Measurements from ENCODE around the gene ALDH1A2. TPM values are rescaled to one million over a fixed set of nuclear protein-coding genes. Genes with fewer than 3 reads are reported as not detected.

ALDH1A2 gene
- total and polyA plus RNA-seq, 9 donors = 10.3 to 120 (median 45.0) TPM

DNA sequence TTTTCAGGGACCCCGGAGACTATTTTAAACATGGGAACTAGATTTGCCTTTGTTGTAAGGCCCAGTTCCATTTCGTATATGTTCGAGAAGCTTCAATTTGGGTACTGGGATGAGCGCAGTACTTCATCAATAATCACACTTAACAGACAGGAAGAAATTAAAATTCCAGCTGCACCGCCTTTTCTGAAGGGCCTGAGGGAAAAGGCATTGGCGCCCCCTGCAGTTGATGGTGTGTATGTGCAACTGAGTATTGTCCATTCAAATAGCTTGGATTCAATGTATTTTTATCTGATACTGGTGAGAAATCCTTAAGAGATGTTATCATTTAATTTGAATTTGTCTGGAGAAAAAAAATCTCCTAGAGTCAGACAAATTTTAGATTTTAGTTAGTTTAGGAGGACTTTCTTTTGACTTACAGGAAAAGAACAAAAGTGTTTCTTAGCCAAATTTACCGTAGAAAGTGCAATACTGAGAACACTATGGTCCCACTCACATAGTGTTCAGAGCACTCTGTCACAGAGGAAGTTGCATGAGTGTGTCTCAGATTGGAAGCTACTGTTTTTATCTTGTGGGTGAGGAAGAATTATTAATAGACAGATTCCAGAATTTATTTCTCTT, 5.4 kb upstream of the ALDH1A2 start:
- Histone ChIP-seq H3K27me3 (no peaks in the 10 kb centered on the region), H3K9me3 (no peaks in the 10 kb centered on the region), H3K36me3 (no peaks in the 10 kb centered on the region), H3K4me3 (no peak overlapping the region), H3K27ac (no peak overlapping the region), H3K4me1 (ENCODE audit: insufficient read depth) (no peaks in the 10 kb centered on the region)
- peak; percentile 32 to 76 (median 62) for DNase-seq
- TF ChIP-seq POLR2A (IDR thresholded peaks at IDR 0.05) = no peak
- TF ChIP-seq, protein P1, sequence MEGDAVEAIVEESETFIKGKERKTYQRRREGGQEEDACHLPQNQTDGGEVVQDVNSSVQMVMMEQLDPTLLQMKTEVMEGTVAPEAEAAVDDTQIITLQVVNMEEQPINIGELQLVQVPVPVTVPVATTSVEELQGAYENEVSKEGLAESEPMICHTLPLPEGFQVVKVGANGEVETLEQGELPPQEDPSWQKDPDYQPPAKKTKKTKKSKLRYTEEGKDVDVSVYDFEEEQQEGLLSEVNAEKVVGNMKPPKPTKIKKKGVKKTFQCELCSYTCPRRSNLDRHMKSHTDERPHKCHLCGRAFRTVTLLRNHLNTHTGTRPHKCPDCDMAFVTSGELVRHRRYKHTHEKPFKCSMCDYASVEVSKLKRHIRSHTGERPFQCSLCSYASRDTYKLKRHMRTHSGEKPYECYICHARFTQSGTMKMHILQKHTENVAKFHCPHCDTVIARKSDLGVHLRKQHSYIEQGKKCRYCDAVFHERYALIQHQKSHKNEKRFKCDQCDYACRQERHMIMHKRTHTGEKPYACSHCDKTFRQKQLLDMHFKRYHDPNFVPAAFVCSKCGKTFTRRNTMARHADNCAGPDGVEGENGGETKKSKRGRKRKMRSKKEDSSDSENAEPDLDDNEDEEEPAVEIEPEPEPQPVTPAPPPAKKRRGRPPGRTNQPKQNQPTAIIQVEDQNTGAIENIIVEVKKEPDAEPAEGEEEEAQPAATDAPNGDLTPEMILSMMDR (IDR thresholded peaks at IDR 0.05) = peak; percentile 58 to 82 (median 74)
- intact Hi-C loops (cut with DNase I) = loop anchor here in 1 of 4 donors (10.0 kb wide), 2 partner anchors 216 to 406 kb away; no protein-coding TSS in a partner anchor
- WGBS, 3 donors = 31 to 35% (median 33%) methylated on average over 7 of the region's 7 CpGs

DNA sequence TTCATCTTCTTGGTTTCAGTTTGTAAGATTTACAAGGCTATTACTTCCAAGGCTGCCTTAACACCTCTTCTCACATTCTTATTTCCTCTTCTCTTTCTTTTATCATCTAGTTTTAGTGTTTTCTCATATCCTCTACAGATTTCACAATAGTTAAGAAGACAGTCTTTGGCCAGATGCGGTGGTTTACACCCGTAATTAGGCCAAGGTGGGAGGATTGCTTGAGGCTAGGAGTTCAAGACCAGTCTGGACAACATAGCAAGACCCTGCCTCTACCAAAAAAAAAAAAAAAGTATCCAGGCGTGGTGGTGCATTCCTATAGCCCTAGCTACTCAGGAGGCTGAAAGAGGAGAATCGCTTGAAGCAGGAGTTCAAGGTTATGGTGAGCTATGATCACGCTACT, 3.5 kb upstream of the ALDH1A2 start:
- TF ChIP-seq EP300 (IDR thresholded peaks at IDR 0.05) (no peak), POLR2A (IDR thresholded peaks at IDR 0.05) (no peak)
- TF ChIP-seq, protein P1 (IDR thresholded peaks at IDR 0.05) = no peak
- Histone ChIP-seq H3K4me3 (no peak overlapping the region), H3K27me3 (no peaks in the 10 kb centered on the region), H3K9me3 (no peaks in the 10 kb centered on the region), H3K27ac (no peak overlapping the region), H3K36me3 (no peaks in the 10 kb centered on the region), H3K4me1 (ENCODE audit: insufficient read depth) (no peaks in the 10 kb centered on the region)
- intact Hi-C loops (cut with DNase I) = loop anchor here in 3 of 4 donors (5.0 to 10.0 kb wide), 6 partner anchors 54 to 504 kb away; no protein-coding TSS in a partner anchor
- no peak for DNase-seq
- WGBS, 3 donors = 90 to 95% (median 91%) methylated on average over 5 of the region's 5 CpGs

DNA sequence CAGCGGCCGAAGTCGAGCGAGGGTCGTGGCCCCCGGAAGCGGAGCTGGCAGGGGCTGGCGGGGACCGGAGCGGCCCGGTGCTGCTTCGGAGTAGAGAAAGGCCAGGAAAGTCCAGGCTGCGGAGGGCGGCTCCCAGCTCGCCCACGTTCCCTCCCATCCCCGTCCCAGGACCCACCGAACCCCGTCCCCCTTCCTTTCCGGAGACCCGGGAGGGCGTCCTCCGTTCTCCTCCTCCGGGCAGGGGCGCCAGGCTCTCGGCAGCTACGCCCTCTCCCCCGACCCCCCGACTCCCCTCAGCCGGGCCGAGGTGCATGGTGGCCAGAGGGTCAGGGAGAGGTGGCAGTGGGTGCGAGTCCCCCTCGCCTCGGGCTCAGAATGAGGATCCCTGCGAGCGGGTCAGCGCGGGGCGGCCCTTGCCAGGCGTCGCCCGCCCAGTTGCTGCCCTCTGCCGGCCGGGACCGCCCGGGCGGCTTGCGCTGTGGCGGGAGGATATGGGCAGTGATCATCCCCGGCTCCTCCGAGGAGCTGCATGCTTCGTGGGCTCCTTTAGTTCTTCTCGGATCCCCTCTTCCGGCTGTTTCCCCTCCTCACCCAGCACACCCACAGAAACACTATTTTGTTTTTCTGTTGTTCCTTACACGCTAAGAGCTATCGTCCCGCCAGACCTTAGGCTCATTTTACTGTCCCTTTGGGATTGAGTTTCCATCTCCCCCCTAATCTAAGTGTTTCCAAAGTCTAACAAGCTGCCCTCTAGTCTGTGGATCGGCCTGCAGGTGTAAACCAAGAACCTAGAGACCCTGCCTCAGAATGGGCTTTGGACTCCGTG, 744 bp upstream of the ALDH1A2 start:
- no peaks in the 10 kb centered on the region for H3K9me3 ChIP-seq
- H3K4me1 ChIP-seq (ENCODE audit: insufficient read depth) = no peaks in the 10 kb centered on the region
- 6 to 7% (median 6%) methylated on average over 55 to 59 of the region's 59 CpGs for WGBS, 3 donors
- peak overlapping the region; percentile 71 to 75 for H3K27ac ChIP-seq
- H3K36me3 ChIP-seq = no peaks in the 10 kb centered on the region
- H3K4me3 ChIP-seq = peak overlapping the region; percentile 58
- no peaks in the 10 kb centered on the region for H3K27me3 ChIP-seq
- peak; percentile 27 for TF ChIP-seq POLR2A (IDR thresholded peaks at IDR 0.05)
- no peak for TF ChIP-seq EP300 (IDR thresholded peaks at IDR 0.05)
- TF ChIP-seq, protein P1 (IDR thresholded peaks at IDR 0.05) = peak; percentile 71 to 94 (median 75)
- peak; percentile 72 to 88 (median 81) for DNase-seq
- intact Hi-C loops (cut with DNase I) = loop anchor here (2.0 to 10.0 kb wide), 9 partner anchors 51 to 501 kb away; no protein-coding TSS in a partner anchor

DNA sequence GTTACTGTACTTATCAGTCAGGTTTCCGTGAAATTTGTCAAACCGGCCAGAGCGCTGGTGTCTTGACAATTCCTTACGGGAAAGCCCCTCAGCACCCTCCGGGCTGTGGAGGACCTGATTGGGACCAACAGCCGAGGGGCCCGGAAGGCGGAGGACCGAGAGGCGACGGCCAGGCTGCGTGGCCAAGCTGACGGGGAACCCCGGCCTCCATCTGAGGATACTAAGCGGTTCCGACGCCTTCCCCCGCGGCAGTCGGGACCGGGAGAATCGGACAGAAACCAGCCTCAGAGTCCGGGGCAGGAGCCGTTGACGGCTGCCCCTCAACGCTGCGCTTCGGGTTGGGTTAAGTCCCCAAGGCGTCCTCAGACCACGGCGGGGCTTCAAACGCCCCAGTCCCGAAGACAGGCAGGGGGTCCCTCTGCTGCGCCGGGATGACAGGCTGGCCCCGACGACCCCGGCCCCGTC, 499 bp downstream of the ALDH1A2 start:
- H3K36me3 ChIP-seq = no peaks in the 10 kb centered on the region
- H3K27ac ChIP-seq = peak overlapping the region; percentile 71 to 75
- intact Hi-C loops (cut with DNase I) = loop anchor here in 3 of 4 donors (5.0 to 10.0 kb wide), 6 partner anchors 50 to 500 kb away; no protein-coding TSS in a partner anchor
- H3K27me3 ChIP-seq = no peaks in the 10 kb centered on the region
- TF ChIP-seq, protein P1 (IDR thresholded peaks at IDR 0.05) = no peak
- no peak for TF ChIP-seq POLR2A (IDR thresholded peaks at IDR 0.05)
- TF ChIP-seq EP300 (IDR thresholded peaks at IDR 0.05) = no peak
- WGBS, 3 donors = 8 to 13% (median 8%) methylated on average over 35 to 39 of the region's 39 CpGs
- no peaks in the 10 kb centered on the region for H3K4me1 ChIP-seq (ENCODE audit: insufficient read depth)
- peak; percentile 16 to 56 (median 35) for DNase-seq
- H3K4me3 ChIP-seq = peak overlapping the region; percentile 58
- H3K9me3 ChIP-seq = no peaks in the 10 kb centered on the region
